ENCODE results near the gene ACOXL. TPM values are rescaled to one million over a fixed set of nuclear protein-coding genes. Genes with fewer than 3 reads are reported as not detected.
A peak's percentile ranks its signal among the peaks of the same experiment; 100 is the strongest.

ACOXL gene
- total RNA-seq, 1 donor from 2014 or later, result not detected

DNA sequence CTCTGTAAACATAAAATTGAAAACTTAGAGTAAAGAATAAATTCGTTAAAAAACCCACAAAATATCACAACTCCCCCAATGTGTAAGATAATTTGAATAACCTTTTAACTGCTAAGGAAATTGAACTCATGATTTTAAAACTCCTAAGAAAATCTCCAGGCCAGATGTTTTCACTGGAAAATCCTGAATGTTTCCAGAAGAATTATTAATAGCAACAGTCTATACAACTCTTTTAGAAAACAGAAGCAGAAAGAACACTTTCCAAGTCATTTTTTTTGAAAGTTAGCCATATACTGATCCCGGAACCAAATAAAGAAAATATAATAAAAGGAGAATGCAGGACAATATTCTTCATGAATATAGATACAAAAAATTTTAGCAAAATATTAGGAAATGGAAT is 165.6 kb downstream of the ACOXL start:
- DNase-seq (ENCODE audit: low spot score in 2 of 2) (no peak), FAIRE-seq (no peak)

DNA sequence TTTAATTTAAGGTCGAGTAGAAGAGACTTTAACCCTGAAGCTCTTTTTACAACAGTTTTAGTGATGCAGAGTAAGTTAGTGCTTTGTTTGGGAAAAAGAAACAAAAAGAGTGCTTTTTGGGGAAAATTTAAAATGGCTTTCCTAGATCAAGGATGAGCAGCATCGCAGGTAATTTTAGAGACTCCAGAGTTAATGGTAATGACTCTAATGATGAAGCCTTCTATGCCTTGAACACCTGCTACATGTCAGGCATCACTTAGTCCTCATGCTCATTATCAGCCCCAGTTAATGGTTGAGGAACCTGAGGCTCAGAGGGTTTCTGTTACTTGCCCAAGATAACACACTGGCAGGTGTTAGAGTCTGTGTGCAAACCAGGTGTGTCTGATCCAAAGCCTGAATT is 167.8 kb downstream of the ACOXL start:
- FAIRE-seq (no peak), DNase-seq (ENCODE audit: low spot score in 2 of 2) (no peak)

- DNase-seq (ENCODE audit: low spot score in 2 of 2) (peak in 1 of 2 donors; percentile 14), FAIRE-seq (no peak)
Measured at GRCh38 chr2:110903548-110903947, 171.2 kb downstream of the ACOXL start.

GRCh38 chr2:110904116-110904778 is 171.9 kb downstream of the ACOXL start:
- DNase-seq (ENCODE audit: low spot score in 2 of 2) (no peak), FAIRE-seq (no peak)

- DNase-seq (ENCODE audit: low spot score in 2 of 2) (no peak), FAIRE-seq (no peak)
Measured at GRCh38 chr2:110904779-110905148, 172.4 kb downstream of the ACOXL start.

DNA sequence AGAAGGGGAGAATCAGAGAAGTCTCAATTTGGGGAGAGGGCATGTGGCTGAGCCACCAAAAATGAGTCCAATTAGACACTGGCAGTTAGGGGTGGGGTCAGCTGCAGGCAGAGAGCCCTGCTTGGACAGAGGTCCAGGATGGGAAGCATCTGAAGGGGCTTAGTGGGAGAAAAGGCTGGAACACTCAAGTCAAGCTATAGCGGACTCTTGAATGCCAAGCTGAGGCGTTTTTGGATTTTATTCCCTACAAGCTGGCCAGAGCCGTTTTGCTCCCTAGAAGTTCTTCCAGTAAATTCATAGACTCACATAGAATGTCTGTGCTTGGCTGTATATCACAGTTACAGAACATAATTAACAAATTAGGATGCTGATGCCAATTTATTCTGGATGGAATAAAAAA is 172.8 kb downstream of the ACOXL start:
- no peak for FAIRE-seq
- no peak for DNase-seq (ENCODE audit: low spot score in 2 of 2)

- FAIRE-seq, result no peak
- no peak for DNase-seq (ENCODE audit: low spot score in 2 of 2)
Measured at GRCh38 chr2:110906613-110907298, 174.4 kb downstream of the ACOXL start.

DNA sequence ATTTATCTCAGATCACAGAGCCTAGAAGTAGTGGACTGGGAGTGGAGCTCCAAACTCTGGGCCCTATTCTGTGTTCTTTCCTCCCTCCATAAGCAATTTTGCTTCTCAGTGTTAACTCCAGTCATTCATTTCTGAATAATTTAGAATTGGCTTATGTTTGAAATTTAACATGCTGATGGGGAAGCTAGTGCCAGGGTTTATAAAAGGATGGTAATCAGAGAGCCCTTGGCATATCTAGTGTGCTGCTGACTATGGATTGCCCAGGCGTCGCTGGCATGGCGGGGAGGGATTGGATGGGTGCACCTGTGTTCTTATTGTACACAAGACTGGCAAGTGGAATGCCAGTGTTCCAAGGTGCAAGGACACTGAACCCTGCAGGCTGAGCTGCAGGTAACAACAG is 177.1 kb downstream of the ACOXL start:
- no peak for DNase-seq (ENCODE audit: low spot score in 2 of 2)
- no peak for FAIRE-seq

DNA sequence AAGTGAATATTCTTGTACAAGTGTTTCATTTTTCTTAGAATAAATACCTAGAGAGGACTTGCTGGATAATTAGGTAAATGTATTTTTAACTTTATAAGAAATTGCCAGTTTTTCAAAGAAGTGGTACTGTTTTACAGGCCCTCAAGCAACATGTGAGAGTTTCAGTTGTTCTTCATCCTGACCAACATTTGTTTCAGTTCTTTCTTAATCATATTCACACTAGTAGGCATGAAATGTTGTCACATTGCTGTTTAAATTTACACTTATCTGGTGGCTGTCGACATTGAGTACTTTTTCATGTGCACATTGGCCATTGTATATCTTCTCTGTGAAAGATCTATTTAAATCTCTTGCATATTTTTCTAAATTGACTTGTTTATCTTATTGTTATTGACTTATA is 178.1 kb downstream of the ACOXL start:
- DNase-seq (ENCODE audit: low spot score in 2 of 2) (no peak), FAIRE-seq (no peak)

GRCh38 chr2:110919738-110920137 is 187.4 kb downstream of the ACOXL start:
- FAIRE-seq (no peak), DNase-seq (ENCODE audit: low spot score in 2 of 2) (no peak)

GRCh38 chr2:110925479-110925878 is 193.1 kb downstream of the ACOXL start:
- no peak for DNase-seq (ENCODE audit: low spot score in 2 of 2)
- FAIRE-seq, result no peak

- FAIRE-seq, result no peak
- DNase-seq (ENCODE audit: low spot score in 2 of 2), result no peak
Measured at GRCh38 chr2:110927526-110927925, 195.2 kb downstream of the ACOXL start.

DNA sequence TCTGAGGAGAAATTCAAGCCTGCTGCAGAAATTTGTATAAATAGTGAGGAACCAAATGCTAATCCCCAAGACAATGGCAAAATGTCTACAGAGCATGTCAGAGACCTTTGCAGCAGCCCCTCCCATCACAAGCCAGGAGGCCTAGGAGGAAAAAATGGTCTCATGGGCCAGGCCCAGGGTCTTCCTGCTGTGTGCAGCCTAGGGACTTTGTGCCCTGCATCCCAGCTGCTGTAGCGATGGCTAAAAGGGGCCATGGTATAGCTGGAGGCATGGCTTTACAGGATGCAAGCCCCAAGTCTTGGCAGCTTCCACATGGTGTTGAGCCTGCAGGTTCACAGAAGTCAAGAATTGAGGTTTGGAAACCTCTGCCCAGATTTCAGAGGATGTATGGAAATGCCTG is 197.2 kb downstream of the ACOXL start:
- DNase-seq (ENCODE audit: low spot score in 2 of 2) (no peak), FAIRE-seq (no peak)

- DNase-seq (ENCODE audit: low spot score in 2 of 2) (no peak), FAIRE-seq (no peak)
Measured at GRCh38 chr2:110931648-110932047, 199.3 kb downstream of the ACOXL start.

DNA sequence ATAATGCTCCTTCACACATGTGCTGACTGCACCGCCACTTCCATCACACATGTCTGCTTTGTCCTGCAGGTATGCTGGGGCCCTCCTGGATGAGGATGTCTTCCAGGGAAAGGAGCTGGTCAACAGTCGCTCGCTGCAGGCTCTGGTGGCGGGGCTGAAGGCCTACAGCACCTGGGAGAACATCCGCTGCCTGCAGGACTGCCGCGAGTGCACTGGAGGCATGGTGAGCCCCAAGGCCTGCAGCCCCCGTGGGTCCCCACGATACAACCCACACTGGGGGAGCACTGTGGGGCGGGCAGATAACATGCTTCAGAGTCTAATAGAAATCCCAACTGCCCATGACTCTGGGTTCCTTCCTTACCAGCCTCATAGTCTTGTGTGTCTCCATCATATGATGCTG is 201.0 kb downstream of the ACOXL start:
- no peak for FAIRE-seq
- no peak for DNase-seq (ENCODE audit: low spot score in 2 of 2)

GRCh38 chr2:110934948-110935347 is 202.6 kb downstream of the ACOXL start:
- DNase-seq (ENCODE audit: low spot score in 2 of 2), result no peak
- FAIRE-seq, result no peak

- DNase-seq (ENCODE audit: low spot score in 2 of 2) (no peak), FAIRE-seq (no peak)
Measured at GRCh38 chr2:110940376-110940910, 208.1 kb downstream of the ACOXL start.

DNA sequence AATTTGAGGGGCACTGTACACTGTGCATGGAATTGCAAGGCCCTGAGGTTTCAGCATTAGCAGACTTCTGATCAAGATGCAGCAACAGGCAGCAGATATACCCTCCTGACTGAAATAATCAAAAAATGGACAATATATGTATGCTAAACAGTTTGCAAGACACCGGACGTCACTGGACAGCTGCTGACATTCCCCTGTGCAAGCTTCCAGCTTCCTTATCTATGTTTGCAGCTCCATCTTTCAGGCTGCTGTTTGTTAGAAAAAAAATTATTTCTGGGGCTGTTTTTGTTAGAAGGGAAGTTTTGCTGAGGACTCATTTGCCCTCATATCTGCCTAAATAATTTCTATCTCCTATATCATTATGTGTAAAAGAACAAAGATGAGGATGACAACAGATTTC is 208.9 kb downstream of the ACOXL start:
- no peak for DNase-seq (ENCODE audit: low spot score in 2 of 2)

DNA sequence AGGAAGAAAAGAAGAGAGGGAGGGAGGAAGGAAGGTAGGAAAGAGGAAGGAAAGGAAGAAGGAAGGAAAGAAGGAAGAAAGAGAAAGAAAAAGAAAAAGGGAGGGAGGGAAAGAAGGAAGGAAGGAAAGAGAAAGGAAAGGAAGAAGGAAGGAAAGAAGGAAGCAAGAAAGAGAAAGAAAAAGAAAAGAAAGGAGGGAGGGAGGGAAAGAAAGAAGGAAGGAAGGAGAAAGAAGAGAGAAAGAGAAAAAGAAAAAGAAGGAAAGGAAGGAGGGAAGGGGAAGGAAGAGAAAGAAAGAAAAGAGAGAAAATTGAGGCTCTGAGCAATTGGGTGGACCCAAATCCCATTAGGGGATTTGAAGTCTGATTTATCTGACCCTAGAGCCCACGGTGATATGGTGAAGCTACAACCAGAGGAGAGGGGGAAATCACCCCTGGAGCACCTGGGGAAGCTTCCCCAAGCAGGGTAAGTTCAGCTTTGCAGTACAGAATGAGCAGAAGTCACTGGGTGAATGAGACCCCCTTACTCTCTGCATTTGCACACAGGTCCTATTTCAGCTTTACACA is 210.8 kb downstream of the ACOXL start:
- FAIRE-seq (no peak), DNase-seq (ENCODE audit: low spot score in 2 of 2) (no peak)

More for the DNA sequence above, 208.9 kb downstream of the ACOXL start:
- no peak for FAIRE-seq

- FAIRE-seq (no peak), DNase-seq (ENCODE audit: low spot score in 2 of 2) (no peak)
Measured at GRCh38 chr2:110946902-110947301, 214.5 kb downstream of the ACOXL start.

DNA sequence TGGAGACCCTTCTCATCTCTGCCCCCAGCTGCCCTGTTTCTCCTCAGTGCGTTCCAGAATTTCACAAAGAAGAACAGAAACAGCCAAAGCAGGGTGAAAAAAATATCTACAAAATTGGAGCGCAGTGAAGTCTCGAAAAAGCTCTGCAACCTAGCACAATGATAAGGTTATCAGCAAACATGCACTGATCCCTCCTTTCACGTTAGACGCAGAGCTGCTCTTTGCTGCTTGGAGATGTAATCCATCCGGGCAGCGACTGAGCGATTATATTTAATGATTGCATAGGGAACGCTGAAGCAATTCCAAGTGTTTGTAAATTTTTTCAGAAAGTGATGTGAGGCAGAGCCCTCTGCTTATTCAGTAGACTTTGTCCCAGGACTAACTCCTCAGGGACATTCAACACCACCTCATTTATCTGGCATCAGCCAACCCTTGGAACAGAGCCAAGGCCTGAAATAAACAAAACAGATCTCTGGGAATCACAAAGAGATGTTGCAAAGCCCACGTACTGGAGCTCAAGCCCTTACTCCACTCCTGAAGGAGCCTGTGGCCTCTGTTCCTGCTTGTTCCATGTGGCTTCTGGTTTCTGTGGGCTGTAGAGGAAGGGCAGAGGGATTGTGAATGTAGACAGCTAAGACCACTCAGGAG is 215.8 kb downstream of the ACOXL start:
- FAIRE-seq (no peak), DNase-seq (ENCODE audit: low spot score in 2 of 2) (no peak)

Measured in frontal cortex (tissue), 4 donors.